HG03108 (cell line): ENCODE results near the gene PLCXD3.
A peak's percentile ranks its signal among the peaks of the same experiment; 100 is the strongest.
"Not testable (repeated sequence)": the region's sequence is repeated elsewhere in the genome, so short reads cannot be mapped to it uniquely, and the experiment has no call there.

Experiments
- ATAC-seq: cut with Tn5 transposase; IDR thresholded peaks from one replicate; pipeline ENCODE4 v1.9.1; 2021; ENCODE audit warnings: moderate library complexity; ENCODE audit not compliant: unreplicated experiment

PLCXD3 gene

GRCh38 chr5:41356786-41357185 is 153.6 kb downstream of the PLCXD3 start:
- no peak for ATAC-seq

DNA sequence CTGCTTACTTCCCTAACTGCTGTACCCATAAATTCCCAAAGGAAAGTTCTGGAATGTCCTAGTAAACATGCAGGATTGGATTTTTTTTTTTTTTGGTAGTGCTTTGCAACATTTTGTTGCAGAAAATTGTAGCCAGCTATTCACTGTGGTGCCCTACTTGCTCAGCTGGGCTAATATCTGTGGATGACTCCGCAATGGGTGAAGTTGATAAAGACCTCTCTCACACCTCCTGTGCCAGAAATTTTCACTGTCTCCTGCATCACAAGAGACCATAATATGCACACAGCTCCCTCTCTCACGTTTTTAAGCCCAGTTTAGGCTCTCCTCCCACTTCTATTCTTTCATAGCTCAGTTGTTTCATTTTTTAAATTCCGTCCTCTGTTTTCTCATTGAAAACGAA is 160.6 kb downstream of the PLCXD3 start:
- ATAC-seq: no peak

DNA sequence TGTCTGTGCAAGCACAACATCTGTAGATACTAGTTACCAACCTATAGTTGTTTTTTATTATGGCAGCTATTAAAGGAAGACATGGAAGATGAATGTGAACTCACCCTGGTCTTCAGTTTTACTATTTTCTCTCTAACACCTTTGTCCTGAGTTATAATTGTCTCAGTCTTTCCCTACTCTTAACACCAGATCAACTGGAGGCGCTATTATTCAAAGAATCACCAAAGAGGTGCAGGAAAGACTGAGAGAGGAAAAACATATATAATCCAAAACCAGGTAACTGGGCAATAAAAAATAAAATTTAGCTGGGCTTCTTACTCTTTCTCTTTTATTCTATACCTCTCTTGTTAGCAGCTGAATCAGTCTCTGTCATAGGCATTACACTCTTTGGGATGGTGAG is 162.8 kb downstream of the PLCXD3 start:
- no peak for ATAC-seq

DNA sequence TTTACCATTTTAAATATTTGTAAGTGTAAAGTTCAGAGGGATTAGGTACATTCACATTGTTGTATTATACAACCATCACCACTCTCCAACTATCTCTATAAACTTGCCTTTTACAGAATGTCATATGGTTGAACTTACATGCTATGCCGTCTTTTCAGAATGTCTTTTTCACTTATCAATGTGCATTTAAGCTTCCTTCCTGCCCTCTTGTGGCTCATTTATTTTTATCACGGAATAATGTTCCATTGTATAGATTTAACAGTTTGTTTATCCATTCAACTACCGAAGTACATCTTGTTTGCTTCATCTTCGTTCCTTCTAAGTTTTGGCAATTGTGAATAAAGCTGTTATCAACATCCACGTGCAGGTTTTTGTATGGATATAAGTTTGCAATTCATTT is 163.8 kb downstream of the PLCXD3 start:
- no peak for ATAC-seq

DNA sequence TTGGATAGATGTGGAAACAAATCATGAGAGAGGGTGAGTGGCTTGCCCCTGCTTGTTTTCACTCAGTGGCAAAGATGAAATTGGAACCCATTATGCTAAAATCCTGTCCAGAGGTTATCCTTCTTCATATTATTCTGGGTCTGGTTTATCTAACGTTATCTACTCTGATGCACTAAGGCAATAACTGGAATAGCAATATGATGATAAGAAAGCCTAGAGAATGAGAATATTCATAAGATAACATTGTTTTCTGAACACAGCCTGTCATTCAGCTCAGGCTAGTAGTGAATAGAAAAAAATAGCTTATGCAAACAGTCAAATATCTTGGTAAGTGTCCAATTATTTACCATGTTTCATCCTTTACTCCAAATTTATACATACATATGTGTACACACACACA is 165.1 kb downstream of the PLCXD3 start:
- ATAC-seq: no peak

DNA sequence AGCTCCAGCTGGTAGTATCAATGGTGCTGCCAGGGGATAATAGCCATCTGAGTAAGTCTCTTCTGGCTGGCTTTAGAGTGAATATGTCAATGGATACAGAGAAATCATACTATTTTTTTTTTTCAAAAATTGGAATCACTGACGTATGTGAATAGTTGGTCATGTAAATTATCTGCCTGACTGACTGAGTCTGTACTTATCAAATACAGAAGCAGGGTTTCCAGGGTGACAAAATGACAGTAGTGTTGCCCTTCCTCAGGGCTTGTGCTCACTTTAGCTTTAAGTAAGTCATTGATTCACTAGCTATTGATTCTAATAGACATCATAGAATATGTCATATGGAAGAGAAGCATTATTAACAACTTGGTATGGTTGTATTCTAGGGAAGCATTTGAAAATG is 171.1 kb downstream of the PLCXD3 start:
- no peak for ATAC-seq

- no peak for ATAC-seq
These were observed 172.2 kb downstream of the PLCXD3 start for GRCh38 chr5:41338136-41338675.

- ATAC-seq: no peak
These were observed 172.7 kb downstream of the PLCXD3 start for GRCh38 chr5:41337724-41338123.

- ATAC-seq: no peak
These were observed 173.2 kb downstream of the PLCXD3 start for GRCh38 chr5:41337216-41337615.

- ATAC-seq: no peak
These were observed 173.9 kb downstream of the PLCXD3 start for GRCh38 chr5:41336471-41336870.

DNA sequence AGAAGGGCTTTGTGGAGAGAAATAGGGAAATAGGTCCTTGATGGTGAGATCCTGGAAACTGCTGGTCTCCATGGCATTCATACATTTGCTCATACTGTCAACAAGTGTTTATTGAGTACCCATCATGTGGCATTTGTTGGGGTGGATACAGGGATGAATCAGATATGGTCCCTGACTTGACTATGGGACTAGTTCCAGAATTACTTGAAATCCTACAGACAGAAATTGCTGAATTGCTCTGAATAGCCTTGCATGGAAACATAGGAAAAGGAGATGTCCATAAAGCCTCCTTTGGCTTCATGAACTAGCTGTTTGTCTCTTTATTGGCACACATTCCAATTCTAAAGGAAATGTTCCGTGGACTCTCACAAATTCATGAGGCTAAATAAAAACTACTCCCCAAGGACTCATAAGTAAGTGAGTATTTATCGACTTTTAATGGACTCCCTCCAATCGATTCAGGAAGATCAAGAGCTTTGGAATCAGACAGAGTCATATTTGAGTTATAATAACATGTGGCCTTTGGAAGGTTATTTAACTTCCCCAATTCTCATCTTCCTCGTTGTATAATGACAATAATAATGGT is 174.7 kb downstream of the PLCXD3 start:
- no peak for ATAC-seq

DNA sequence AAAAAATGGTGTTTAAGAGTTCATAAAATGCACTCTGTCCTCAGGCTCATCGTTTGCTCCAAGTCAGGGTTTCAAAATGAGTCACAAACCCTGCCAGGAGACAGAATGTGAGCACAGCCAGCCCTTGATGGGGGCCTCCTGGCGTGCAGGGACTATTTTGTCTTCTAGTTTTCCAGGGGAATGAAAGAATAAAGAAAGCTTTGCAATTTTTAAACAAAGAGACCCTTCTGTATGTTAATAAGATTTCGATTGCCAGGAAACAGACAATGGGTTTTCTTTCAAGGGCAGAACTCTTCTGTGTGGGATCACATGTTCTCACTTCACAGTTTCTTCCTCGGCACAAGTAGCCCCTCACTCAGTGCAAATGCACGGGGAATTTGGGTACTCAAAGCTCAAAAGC is 175.6 kb downstream of the PLCXD3 start:
- ATAC-seq: peak; percentile 56

DNA sequence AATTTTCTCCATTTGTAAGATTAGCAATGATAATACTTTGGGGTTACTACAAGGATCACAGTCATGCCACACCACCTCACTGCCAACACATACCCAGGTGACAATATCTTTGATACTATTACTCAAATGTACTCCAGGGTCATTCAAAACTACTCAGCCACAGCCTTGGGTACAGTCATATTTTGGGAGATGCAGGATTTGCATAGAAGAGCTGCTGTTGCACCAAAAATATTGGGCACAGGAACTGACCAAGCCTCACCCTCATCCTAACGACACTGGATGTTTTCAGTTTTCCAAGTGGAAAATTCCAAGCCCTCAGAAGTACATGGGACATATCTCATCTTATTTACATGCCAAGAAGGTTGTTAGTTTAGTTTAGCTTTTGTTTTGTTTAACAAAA is 176.2 kb downstream of the PLCXD3 start:
- no peak for ATAC-seq

- no peak for ATAC-seq
These were observed 185.3 kb downstream of the PLCXD3 start for GRCh38 chr5:41325074-41325473.

DNA sequence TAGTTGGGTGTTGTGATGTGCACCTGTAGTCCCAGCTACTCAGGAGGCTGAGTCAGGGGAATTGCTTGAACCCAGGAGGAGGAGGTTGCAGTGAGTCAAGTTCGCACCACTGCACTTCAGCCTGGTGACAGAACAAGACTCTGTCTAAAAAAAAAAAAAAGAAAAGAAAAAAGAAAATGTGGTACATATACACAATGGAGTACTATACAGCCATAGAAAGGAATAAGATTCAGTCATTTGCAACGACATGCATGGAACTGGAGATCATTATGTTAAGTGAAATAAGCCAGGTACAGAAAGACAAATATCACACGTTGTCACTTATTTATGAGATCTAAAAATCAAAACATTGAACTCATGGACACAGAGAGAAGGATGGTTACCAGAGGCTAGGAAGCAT is 187.6 kb downstream of the PLCXD3 start:
- ATAC-seq: not testable (repeated sequence)

DNA sequence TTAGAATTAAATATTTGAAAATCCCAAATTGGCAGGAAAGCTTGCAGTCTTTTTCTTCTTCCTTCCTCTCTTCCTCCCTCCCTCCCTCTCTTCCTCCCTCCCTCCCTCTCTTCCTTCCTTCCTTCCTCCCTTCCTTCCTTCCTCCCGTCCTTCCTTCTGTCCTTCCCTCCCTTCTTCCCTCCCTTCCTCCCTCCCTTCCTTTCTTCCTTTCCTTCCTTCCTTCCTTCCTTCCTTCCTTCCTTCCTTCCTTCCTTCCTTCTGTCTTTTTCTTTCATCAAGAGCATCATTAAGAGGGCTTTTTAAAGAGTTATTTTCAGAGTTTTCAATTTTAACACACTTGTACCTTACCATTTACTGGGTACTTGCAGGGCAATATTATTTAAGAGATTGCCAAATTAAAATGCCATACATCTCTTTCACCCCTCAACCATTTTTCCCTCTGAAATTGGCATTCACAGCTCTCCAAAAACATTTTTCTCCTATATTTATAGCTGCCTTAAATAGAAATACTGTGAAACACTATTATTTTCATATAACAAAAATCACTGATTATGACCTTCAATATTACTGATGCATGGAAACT is 197.8 kb downstream of the PLCXD3 start:
- no peak for ATAC-seq

DNA sequence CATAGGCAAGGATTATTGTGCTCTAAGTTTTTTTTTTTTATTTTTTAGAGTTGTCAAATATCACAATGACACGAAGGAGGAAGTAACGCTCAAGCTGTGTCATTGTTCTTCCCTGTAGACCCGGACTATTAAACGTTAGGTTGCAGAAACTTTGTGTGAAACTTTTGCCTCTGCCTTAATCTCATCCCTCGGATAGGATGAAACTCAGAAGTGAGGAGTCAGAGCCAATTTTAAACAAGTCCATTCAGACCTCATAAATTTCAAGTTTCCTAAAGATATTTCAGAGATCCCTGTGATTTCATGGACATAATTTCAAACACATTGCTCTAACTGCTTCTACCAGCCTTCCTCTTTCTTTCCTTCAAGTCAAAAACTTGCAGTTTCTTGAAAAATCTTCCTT is 198.3 kb downstream of the PLCXD3 start:
- ATAC-seq: no peak

- ATAC-seq: no peak
These were observed 201.1 kb downstream of the PLCXD3 start for GRCh38 chr5:41309275-41309674.

GRCh38 chr5:41306005-41306404 is 204.4 kb downstream of the PLCXD3 start:
- ATAC-seq: no peak

GRCh38 chr5:41305056-41305455 is 205.3 kb downstream of the PLCXD3 start:
- ATAC-seq: no peak

GRCh38 chr5:41296066-41296465 is 214.3 kb downstream of the PLCXD3 start:
- ATAC-seq: no peak

DNA sequence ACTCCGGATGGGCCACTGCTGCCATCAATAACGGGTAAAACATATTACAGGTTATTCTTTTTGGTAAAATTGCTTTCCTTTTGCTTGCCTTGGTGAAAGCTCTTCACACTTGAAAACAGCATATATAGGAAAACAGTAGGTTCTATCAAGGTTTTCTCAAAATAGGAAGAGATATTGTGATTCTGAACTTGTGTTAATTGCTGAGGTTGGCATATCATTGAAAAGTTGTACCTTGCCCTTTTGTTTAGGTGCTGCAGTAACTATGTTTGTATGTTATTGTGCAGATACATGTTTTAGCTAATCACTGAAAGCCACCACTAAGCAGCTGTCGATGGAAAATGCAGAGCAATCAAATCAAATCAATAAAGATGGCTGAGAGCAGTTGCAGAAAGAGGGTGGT is 219.1 kb downstream of the PLCXD3 start:
- no peak for ATAC-seq

DNA sequence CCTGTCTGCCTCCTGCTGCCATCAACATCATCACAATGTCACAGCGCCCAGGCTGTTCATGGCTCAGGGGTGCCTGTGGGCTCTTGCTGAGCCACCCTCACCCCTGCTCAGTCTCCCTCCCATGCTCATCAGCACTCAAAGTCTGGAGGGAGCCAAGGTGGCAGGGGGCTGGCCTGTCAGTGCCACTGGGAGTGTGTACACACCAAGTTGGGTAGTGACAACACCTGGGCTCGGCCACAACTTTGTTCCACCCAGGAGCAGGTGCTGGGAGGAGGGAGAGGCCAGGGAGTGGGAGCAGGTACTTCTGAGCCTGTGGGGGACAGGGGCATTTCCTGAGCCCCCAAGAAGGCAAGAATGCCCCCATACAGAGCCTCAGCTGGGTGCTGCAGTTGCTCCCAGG is 219.6 kb downstream of the PLCXD3 start:
- no peak for ATAC-seq
